Measurements from ENCODE around the gene LCN10. TPM values are rescaled to one million over a fixed set of nuclear protein-coding genes. Genes with fewer than 3 reads are reported as not detected.

LCN10 gene
- total RNA-seq, 1 experiment from 2014 or later = not detected

DNA sequence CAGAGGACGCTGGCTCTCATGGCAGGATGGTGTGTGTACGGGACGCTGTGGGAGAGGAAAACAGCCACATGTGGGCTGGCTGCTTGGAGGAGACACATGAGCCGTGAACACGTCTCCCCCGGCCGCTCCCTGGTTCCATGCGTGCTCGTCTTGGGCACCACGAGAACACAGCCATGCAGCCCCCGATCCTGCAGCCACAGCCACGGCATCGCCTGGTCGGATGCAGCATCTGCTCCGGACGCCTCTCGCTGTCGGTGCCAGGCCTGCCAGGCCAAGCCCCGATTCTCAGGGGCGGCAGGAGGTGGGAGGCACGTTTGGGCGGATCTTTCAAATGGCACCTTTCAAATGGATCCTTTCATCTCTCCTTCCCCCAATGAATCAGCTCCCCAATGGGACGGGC, 3.2 kb downstream of the LCN10 start:
- H3K27ac Mint-ChIP-seq (ENCODE audit: unreplicated experiment) = no peak overlapping the region
- Histone ChIP-seq H3K9me3 (no peaks in the 10 kb centered on the region), H3K27me3 (replicated peaks; ENCODE audit: control insufficient read depth, insufficient read depth, low read length) (no peaks in the 10 kb centered on the region), H3K4me3 (ENCODE audit: low read depth, low read length) (no peak overlapping the region), H3K4me1 (no peaks in the 10 kb centered on the region), H3K36me3 (ENCODE audit: control insufficient read depth, insufficient read depth, low read length) (no peaks in the 10 kb centered on the region)
- DNase-seq = no peak
- POLR2A ChIA-PET = no interaction called here
- H3K36me3 Mint-ChIP-seq (ENCODE audit: insufficient read depth, unreplicated experiment) = no peaks in the 10 kb centered on the region
- H3K27me3 Mint-ChIP-seq (ENCODE audit: insufficient read depth, unreplicated experiment) = no peaks in the 10 kb centered on the region
- intact Hi-C loops (cut with micrococcal nuclease; ENCODE audit: unreplicated experiment) = no loop called here
- TF ChIP-seq, protein P1, sequence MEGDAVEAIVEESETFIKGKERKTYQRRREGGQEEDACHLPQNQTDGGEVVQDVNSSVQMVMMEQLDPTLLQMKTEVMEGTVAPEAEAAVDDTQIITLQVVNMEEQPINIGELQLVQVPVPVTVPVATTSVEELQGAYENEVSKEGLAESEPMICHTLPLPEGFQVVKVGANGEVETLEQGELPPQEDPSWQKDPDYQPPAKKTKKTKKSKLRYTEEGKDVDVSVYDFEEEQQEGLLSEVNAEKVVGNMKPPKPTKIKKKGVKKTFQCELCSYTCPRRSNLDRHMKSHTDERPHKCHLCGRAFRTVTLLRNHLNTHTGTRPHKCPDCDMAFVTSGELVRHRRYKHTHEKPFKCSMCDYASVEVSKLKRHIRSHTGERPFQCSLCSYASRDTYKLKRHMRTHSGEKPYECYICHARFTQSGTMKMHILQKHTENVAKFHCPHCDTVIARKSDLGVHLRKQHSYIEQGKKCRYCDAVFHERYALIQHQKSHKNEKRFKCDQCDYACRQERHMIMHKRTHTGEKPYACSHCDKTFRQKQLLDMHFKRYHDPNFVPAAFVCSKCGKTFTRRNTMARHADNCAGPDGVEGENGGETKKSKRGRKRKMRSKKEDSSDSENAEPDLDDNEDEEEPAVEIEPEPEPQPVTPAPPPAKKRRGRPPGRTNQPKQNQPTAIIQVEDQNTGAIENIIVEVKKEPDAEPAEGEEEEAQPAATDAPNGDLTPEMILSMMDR (IDR thresholded peaks at IDR 0.05; ENCODE audit: insufficient read depth in 1 of 2, low read depth in 1 of 2, low read length in 1 of 2, severe bottlenecking in 1 of 2, unreplicated experiment in 1 of 2) = no peak
- no TSS peak for BruUV-seq (replicated peaks)
- H3K4me1 Mint-ChIP-seq (ENCODE audit: low read depth, unreplicated experiment) = no peaks in the 10 kb centered on the region
- CTCF ChIA-PET = no interaction called here
- H3K4me3 Mint-ChIP-seq (ENCODE audit: unreplicated experiment) = no peak overlapping the region
- H3K9me3 Mint-ChIP-seq (ENCODE audit: unreplicated experiment) = no peaks in the 10 kb centered on the region

DNA sequence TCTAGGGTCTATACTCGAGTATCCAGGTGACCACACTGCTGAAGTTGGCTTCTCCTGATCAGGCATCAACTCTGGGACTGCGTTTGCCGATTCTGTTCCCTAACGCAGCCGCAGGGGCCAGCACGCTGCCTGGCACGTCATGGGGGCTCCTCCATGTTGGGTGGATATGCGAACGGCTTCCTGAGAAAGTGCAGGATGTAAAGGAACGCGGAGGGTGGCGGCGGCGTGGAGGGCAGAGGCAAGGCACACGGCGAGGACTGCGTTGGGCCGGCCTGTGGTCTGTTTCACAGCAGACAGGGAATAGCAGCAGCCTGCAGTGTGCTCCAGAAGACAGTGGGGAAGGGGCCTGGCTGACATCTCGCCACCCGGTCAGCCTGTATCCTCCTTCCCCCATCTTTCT, 3.8 kb downstream of the LCN10 start:
- BruUV-seq (replicated peaks) = no TSS peak
- TF ChIP-seq, protein P1 (IDR thresholded peaks at IDR 0.05; ENCODE audit: insufficient read depth in 1 of 2, low read depth in 1 of 2, low read length in 1 of 2, severe bottlenecking in 1 of 2, unreplicated experiment in 1 of 2) = no peak
- DNase-seq = no peak
- no peaks in the 10 kb centered on the region for H3K36me3 Mint-ChIP-seq (ENCODE audit: insufficient read depth, unreplicated experiment)
- H3K36me3 ChIP-seq (ENCODE audit: control insufficient read depth, insufficient read depth, low read length) = no peaks in the 10 kb centered on the region
- H3K4me1 Mint-ChIP-seq (ENCODE audit: low read depth, unreplicated experiment) = no peaks in the 10 kb centered on the region
- H3K4me1 ChIP-seq = no peaks in the 10 kb centered on the region
- H3K9me3 Mint-ChIP-seq (ENCODE audit: unreplicated experiment) = no peaks in the 10 kb centered on the region
- CTCF ChIA-PET = no interaction called here
- no peak overlapping the region for H3K27ac Mint-ChIP-seq (ENCODE audit: unreplicated experiment)
- no peak overlapping the region for H3K4me3 Mint-ChIP-seq (ENCODE audit: unreplicated experiment)
- intact Hi-C loops (cut with micrococcal nuclease; ENCODE audit: unreplicated experiment) = no loop called here
- H3K9me3 ChIP-seq = no peaks in the 10 kb centered on the region
- POLR2A ChIA-PET = no interaction called here
- H3K27me3 ChIP-seq (replicated peaks; ENCODE audit: control insufficient read depth, insufficient read depth, low read length) = no peaks in the 10 kb centered on the region
- H3K4me3 ChIP-seq (ENCODE audit: low read depth, low read length) = no peak overlapping the region
- no peaks in the 10 kb centered on the region for H3K27me3 Mint-ChIP-seq (ENCODE audit: insufficient read depth, unreplicated experiment)

DNA sequence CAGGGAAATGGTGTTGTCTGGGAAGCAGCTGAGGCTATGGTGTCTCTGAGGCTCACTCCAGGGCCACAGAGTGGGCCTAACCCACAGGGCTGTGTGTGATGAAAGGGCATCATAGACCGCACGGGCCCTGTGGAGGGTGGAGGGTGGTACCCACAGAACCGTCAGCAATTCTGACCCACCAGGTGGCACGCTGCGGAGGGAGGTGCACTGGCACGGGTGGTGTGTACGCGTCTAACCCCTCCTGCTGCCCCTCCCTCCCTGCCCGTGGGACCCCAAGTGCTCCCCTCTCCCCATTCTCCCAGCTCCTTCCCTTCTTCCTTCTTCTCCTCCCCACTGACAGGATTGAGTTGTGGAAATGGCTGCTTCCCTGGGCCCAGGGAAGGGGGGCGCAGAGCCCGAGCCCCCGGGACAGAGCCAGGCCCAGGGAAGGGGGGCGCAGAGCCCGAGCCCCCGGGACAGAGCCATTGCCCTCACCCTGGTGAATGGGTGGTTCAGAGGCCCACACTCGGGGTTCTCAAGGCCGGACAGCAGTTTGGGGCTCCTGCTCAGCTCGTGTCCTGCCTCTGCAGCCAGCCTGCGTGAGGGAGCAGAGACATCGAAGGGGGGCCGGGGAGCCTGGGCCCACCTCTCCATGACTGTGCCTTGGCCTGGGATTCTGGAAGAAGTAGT, 6.8 kb downstream of the LCN10 start:
- no peak for DNase-seq
- ChIA-PET POLR2A (no interaction called here), CTCF (no interaction called here)
- peaks cover 6% of the 10 kb centered on the region for H3K36me3 Mint-ChIP-seq (ENCODE audit: insufficient read depth, unreplicated experiment)
- H3K9me3 Mint-ChIP-seq (ENCODE audit: unreplicated experiment) = no peaks in the 10 kb centered on the region
- H3K4me1 ChIP-seq = no peaks in the 10 kb centered on the region
- BruUV-seq (replicated peaks) = no TSS peak
- no peaks in the 10 kb centered on the region for H3K4me1 Mint-ChIP-seq (ENCODE audit: low read depth, unreplicated experiment)
- no peaks in the 10 kb centered on the region for H3K36me3 ChIP-seq (ENCODE audit: control insufficient read depth, insufficient read depth, low read length)
- no peak overlapping the region for H3K4me3 ChIP-seq (ENCODE audit: low read depth, low read length)
- H3K9me3 ChIP-seq = no peaks in the 10 kb centered on the region
- H3K27me3 ChIP-seq (replicated peaks; ENCODE audit: control insufficient read depth, insufficient read depth, low read length) = no peaks in the 10 kb centered on the region
- TF ChIP-seq, protein P1 (IDR thresholded peaks at IDR 0.05; ENCODE audit: insufficient read depth in 1 of 2, low read depth in 1 of 2, low read length in 1 of 2, severe bottlenecking in 1 of 2, unreplicated experiment in 1 of 2) = no peak
- H3K4me3 Mint-ChIP-seq (ENCODE audit: unreplicated experiment) = no peak overlapping the region
- H3K27me3 Mint-ChIP-seq (ENCODE audit: insufficient read depth, unreplicated experiment) = no peaks in the 10 kb centered on the region
- H3K27ac Mint-ChIP-seq (ENCODE audit: unreplicated experiment) = no peak overlapping the region
- intact Hi-C loops (cut with micrococcal nuclease; ENCODE audit: unreplicated experiment) = no loop called here
